OCI-LY1 (cell line): Measurements from ENCODE around the gene HOOK2.

ENCODE experiments used
- H2AFZ ChIP-seq: fragments of 200-600 bp; sonication (generic), shearing (Covaris generic); 2 replicates; pipeline ENCODE4 v1.6.0; 2014; ENCODE audit warnings: antibody characterized with exemption, mild to moderate bottlenecking, low read length
- H3F3A ChIP-seq: fragments of 200-600 bp; sonication (generic), shearing (Covaris generic); 2 replicates; pipeline ENCODE4 v1.6.0; 2014; ENCODE audit warnings: mild to moderate bottlenecking, antibody characterized with exemption, low read length, moderate library complexity; ENCODE audit not compliant: insufficient read depth
- H3K27ac ChIP-seq: fragments of 200-600 bp; sonication (generic); 2 replicates; pipeline ENCODE4 v1.5.1; 2014; ENCODE audit warnings: low read length, mixed run types, mild to moderate bottlenecking, low read depth; ENCODE audit not compliant: poor library complexity, severe bottlenecking
- H3K27me3 ChIP-seq: fragments of 200-600 bp; sonication (generic); 2 replicates; pipeline ENCODE4 v1.6.0; 2014; ENCODE audit warnings: antibody characterized with exemption, mild to moderate bottlenecking, low read length, moderate library complexity; ENCODE audit not compliant: insufficient read depth
- H3K36me3 ChIP-seq: fragments of 200-600 bp; sonication (generic); 2 replicates; pipeline ENCODE4 v1.6.1; 2014; ENCODE audit warnings: mild to moderate bottlenecking, antibody characterized with exemption, low read length, moderate library complexity, mixed read lengths; ENCODE audit not compliant: insufficient read depth
- H3K4me1 ChIP-seq: fragments of 200-600 bp; sonication (generic); 2 replicates; pipeline ENCODE4 v1.5.1; 2014; ENCODE audit warnings: mild to moderate bottlenecking, low read length, moderate library complexity; ENCODE audit not compliant: insufficient read depth, severe bottlenecking
- H3K4me2 ChIP-seq: fragments of 200-600 bp; sonication (generic), shearing (Covaris generic); 2 replicates; pipeline ENCODE4 v1.6.1; 2014; ENCODE audit warnings: low read length
- H3K4me3 ChIP-seq: fragments of 200-600 bp; sonication (generic); 2 replicates; pipeline ENCODE4 v1.5.1; 2014; ENCODE audit warnings: low read length, low read depth, mild to moderate bottlenecking, mixed read lengths; ENCODE audit not compliant: poor library complexity, severe bottlenecking
- H3K79me2 ChIP-seq: fragments of 200-600 bp; shearing (Covaris generic); 2 replicates; pipeline ENCODE4 v1.6.1; 2016; ENCODE audit warnings: mixed run types, low read length, mixed read lengths; ENCODE audit not compliant: insufficient read depth
- H3K9ac ChIP-seq: fragments of 200-600 bp; sonication (generic), shearing (Covaris generic); 2 replicates; pipeline ENCODE4 v1.6.1; 2014; ENCODE audit warnings: mild to moderate bottlenecking, low read length, mixed read lengths
- H3K9me2 ChIP-seq: fragments of 200-600 bp; sonication (generic), shearing (Covaris generic); 2 replicates; pipeline ENCODE4 v1.6.1; 2014; ENCODE audit warnings: low read depth, mild to moderate bottlenecking, low read length, mixed read lengths
- H3K9me3 ChIP-seq: fragments of 200-600 bp; shearing (Covaris generic); 2 replicates; pipeline ENCODE4 v1.6.1; 2014; ENCODE audit warnings: low read length, mixed read lengths
- H4K20me1 ChIP-seq: fragments of 200-600 bp; sonication (generic), shearing (Covaris generic); 2 replicates; pipeline ENCODE4 v1.6.0; 2016; ENCODE audit warnings: mild to moderate bottlenecking, low read length; ENCODE audit not compliant: insufficient read depth
- EZH2 ChIP-seq: fragments of 200-600 bp; sonication (generic), shearing (Covaris generic); IDR thresholded peaks from 2 replicates; pipeline ENCODE4 v1.8.0; 2017; ENCODE audit warnings: borderline replicate concordance, mixed run types, mild to moderate bottlenecking, antibody characterized with exemption, low read length, moderate library complexity, mixed read lengths
- TF ChIP-seq, protein P1 (sequence below): fragments of 200-600 bp; sonication (generic), shearing (Covaris generic); IDR thresholded peaks from 2 replicates; pipeline ENCODE4 v1.5.1; 2017; ENCODE audit warnings: mild to moderate bottlenecking, antibody characterized with exemption, low read length, moderate library complexity, mixed read lengths

Gene HOOK2

DNA sequence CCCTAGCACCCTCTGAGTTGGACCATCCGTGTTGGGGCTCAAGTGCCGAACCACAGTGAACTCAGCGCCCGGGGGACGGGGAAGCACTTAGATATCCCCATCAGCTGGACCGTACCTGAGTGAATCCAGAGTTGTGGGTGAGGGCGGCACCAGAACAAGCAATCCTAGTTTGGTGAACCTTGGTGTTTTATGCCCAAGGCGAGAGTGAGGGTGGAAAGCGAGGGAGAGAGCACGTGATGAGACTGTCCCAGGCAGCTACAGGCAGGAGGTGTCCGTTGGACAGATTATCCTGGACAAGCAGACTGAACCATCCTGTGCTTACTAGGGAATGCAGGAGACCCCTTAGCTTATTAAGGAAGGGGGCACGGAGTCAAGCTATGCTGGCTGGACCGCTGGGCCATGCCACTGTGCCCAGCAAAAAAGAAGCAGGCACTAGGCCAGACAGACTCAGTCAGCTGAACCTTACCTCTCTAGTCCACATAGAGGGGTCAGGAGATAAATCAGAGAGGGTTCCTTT is 37.5 kb downstream of the HOOK2 start:
- Histone ChIP-seq H3K27ac (no peak overlapping the region), H3K4me2 (peak overlapping the region; percentile 96), H4K20me1 (no peaks in the 10 kb centered on the region), H2AFZ (no peak overlapping the region), H3K9ac (peak overlapping the region; percentile 75), H3K9me2 (no peaks in the 10 kb centered on the region), H3K36me3 (peaks cover 21% of the 10 kb centered on the region), H3K79me2 (peaks cover 22% of the 10 kb centered on the region), H3K4me1 (peaks cover 29% of the 10 kb centered on the region), H3K9me3 (no peaks in the 10 kb centered on the region), H3K4me3 (peak overlapping the region; percentile 83), H3F3A (peaks cover 12% of the 10 kb centered on the region; the same call in 1 of the 2 replicates), H3K27me3 (no peaks in the 10 kb centered on the region)
- TF ChIP-seq, protein P1, sequence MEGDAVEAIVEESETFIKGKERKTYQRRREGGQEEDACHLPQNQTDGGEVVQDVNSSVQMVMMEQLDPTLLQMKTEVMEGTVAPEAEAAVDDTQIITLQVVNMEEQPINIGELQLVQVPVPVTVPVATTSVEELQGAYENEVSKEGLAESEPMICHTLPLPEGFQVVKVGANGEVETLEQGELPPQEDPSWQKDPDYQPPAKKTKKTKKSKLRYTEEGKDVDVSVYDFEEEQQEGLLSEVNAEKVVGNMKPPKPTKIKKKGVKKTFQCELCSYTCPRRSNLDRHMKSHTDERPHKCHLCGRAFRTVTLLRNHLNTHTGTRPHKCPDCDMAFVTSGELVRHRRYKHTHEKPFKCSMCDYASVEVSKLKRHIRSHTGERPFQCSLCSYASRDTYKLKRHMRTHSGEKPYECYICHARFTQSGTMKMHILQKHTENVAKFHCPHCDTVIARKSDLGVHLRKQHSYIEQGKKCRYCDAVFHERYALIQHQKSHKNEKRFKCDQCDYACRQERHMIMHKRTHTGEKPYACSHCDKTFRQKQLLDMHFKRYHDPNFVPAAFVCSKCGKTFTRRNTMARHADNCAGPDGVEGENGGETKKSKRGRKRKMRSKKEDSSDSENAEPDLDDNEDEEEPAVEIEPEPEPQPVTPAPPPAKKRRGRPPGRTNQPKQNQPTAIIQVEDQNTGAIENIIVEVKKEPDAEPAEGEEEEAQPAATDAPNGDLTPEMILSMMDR = no peak
- no peak for TF ChIP-seq EZH2

DNA sequence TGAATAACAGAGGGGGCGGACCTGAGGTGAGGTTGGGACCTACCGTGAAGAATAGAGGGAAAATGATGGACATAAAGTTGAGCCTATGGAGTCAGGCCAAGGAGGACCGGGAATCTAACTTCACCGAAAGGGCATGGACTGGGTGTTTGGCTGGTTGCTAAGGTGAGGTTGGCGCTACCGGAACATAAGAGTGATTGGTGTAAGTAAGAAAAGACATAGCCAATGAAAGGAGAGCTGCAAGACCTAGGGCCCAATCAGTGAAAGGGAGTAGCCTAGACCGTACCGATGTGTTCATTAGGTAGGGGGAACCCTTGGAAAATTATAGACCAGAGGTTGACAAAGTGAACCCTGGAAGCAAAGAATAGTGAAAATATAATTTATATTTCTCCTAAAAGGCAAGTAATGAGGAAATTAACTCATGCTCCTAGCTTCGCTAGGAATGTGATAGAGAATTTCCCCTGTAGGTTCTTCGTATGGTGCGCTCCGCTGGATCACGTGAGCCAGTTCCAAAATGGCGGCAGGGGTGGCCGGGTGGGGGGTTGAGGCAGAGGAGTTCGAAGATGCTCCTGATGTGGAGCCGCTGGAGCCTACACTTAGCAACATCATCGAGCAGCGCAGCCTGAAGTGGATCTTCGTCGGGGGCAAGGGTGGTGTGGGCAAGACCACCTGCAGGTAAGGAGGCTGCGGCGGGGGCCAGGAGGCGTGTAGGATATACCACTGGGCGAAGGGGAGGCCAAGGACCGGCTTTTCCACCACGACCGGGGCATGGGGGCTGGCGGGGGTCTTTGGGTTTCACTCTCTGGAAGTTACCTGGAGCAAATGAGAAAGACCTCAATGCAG is 38.1 kb downstream of the HOOK2 start, which contains the start of gene GET3:
GET3 (plus strand) TSS at position 503 of the 840 bp plus-strand sequence; CDS start at position 512, 9 bp downstream.
- Histone ChIP-seq H3K4me1 (peaks cover 36% of the 10 kb centered on the region), H3K9me3 (no peaks in the 10 kb centered on the region), H3K27me3 (no peaks in the 10 kb centered on the region), H3K4me2 (peak within 1 kb of the TSS; percentile 96), H2AFZ (peak within 1 kb of the TSS; percentile 48; the same call in 1 of the 2 replicates), H3K36me3 (peaks cover 26% of the 10 kb centered on the region), H3K9ac (peak within 1 kb of the TSS; percentile 75), H3K9me2 (no peaks in the 10 kb centered on the region), H3K4me3 (peak within 1 kb of the TSS; percentile 83), H3K27ac (peak within 1 kb of the TSS; percentile 87), H3F3A (peaks cover 12% of the 10 kb centered on the region; the same call in 1 of the 2 replicates), H4K20me1 (no peaks in the 10 kb centered on the region), H3K79me2 (peaks cover 29% of the 10 kb centered on the region)
- TF ChIP-seq, protein P1 = no peak
- no peak for TF ChIP-seq EZH2

DNA sequence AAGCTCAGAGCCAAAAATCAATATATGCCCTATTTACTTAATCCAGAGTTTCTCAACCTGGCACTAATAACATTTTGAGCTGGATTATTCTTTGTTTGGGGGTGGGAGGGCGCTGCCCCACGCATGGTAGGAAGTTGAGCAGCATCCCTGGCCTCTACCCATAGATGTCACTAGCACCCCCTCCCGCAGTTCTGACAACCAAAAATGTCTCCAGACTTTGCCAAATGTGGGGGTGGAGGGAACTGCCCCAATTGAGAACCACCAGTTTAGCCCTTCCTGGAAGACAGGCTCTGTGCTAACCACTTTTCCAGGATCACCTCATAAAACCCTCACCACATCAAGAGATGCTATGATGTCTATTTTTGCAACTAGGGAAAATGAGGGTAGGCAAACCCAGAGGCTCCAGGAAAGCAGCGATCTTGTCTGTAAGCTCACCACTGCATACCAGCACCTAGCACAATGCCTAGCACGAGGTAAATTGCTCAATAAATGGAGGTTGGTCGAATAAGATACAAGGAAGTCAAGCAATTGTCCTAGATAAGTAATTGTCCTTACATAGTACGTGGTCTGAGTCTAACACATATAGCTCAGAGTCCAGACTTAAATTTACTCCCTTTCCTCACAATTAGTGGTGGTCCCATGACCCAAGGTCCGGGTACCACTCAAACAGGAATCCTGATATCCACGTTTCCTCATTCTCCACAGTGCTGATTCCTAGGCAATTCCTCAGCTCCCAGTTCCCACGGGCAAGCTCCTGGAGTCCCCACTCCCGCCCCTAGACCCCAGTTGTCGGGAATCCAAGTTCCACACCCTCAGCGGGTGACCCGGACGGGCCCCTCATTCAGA is 41.8 kb downstream of the HOOK2 start:
- Histone ChIP-seq H3K4me2 (peak overlapping the region; percentile 98), H3K4me3 (peak overlapping the region; percentile 91), H3K4me1 (peaks cover 36% of the 10 kb centered on the region), H3K79me2 (peaks cover 37% of the 10 kb centered on the region), H3K9me3 (no peaks in the 10 kb centered on the region), H3K36me3 (peaks cover 44% of the 10 kb centered on the region), H3K27me3 (no peaks in the 10 kb centered on the region), H2AFZ (no peak overlapping the region), H3K9ac (peak overlapping the region; percentile 98), H3F3A (peaks cover 12% of the 10 kb centered on the region; the same call in 1 of the 2 replicates), H3K9me2 (no peaks in the 10 kb centered on the region), H4K20me1 (no peaks in the 10 kb centered on the region), H3K27ac (peak overlapping the region; percentile 73)
- TF ChIP-seq EZH2 = no peak
- TF ChIP-seq, protein P1 = peak; percentile 85
